ENCODE data around the gene CARD11.

DNA sequence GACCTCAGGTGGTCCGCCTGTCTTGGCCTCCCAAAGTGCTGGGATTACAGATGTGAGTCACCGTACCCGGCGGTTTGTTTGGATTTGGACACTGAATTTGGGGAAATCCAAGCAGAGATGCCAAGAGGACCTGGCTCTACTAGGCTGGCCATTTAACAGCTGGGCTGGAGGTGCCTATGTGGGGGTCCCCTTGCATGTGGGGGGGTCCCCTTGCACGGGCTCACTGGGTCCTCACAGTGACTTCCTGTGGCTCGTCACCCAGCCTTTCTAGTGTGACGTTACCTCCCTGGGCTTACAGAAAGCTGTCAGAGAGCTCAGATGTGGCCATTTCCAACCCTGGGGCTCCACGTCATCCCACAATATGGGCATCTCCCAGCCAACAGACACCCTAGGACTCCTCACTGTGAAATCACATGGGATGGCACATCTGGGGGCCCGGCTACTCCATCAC, 150.2 kb downstream of the CARD11 start:
- TF ChIP-seq, protein P1, sequence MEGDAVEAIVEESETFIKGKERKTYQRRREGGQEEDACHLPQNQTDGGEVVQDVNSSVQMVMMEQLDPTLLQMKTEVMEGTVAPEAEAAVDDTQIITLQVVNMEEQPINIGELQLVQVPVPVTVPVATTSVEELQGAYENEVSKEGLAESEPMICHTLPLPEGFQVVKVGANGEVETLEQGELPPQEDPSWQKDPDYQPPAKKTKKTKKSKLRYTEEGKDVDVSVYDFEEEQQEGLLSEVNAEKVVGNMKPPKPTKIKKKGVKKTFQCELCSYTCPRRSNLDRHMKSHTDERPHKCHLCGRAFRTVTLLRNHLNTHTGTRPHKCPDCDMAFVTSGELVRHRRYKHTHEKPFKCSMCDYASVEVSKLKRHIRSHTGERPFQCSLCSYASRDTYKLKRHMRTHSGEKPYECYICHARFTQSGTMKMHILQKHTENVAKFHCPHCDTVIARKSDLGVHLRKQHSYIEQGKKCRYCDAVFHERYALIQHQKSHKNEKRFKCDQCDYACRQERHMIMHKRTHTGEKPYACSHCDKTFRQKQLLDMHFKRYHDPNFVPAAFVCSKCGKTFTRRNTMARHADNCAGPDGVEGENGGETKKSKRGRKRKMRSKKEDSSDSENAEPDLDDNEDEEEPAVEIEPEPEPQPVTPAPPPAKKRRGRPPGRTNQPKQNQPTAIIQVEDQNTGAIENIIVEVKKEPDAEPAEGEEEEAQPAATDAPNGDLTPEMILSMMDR (IDR thresholded peaks at IDR 0.05), result no peak
- TF ChIP-seq POLR2A (IDR thresholded peaks at IDR 0.05), result no peak

All from right lobe of liver (tissue), 4 donors.